SK-N-SH treated with all-trans-retinoic acid at 6 μM for 48 hours (cell line): ENCODE results near the gene TBXAS1.

Source experiments
- ATAC-seq: fragments of 200-7000 bp; cut with Tn5 transposase; 3 replicates; pipeline ENCODE4 v1.9.1; 2020; ENCODE audit warnings: mild to moderate bottlenecking, moderate library complexity
- ARNTL ChIP-seq: fragments of 450-650 bp; formaldehyde crosslinking; IDR thresholded peaks from 2 replicates; pipeline ENCODE4 v1.5.0; 2020; ENCODE audit warnings: low read depth, mild to moderate bottlenecking, moderate library complexity, borderline replicate concordance
- BACH2 ChIP-seq: fragments of 250-450 bp; sonication (Bioruptor Pico); IDR thresholded peaks from 2 replicates; pipeline ENCODE4 v1.9.0; 2021; ENCODE audit warnings: mild to moderate bottlenecking, borderline replicate concordance
- CREB5 ChIP-seq: fragments of 250-450 bp; sonication (Bioruptor Pico); IDR thresholded peaks from 2 replicates; pipeline ENCODE4 v1.5.1; 2020; ENCODE audit warnings: low read depth, mild to moderate bottlenecking, moderate library complexity
- CSDC2 ChIP-seq: fragments of 250-450 bp; sonication (Bioruptor Pico); IDR thresholded peaks from 2 replicates; pipeline ENCODE4 v1.5.0; 2020; ENCODE audit warnings: mild to moderate bottlenecking, moderate library complexity
- CSRNP3 ChIP-seq: fragments of 250-450 bp; sonication (Bioruptor Pico); IDR thresholded peaks from 2 replicates; pipeline ENCODE4 v1.5.1; 2021; ENCODE audit warnings: mild to moderate bottlenecking, moderate library complexity
- ESRRG ChIP-seq: fragments of 250-450 bp; sonication (Bioruptor Pico); IDR thresholded peaks from 2 replicates; pipeline ENCODE4 v1.6.1; 2021; ENCODE audit warnings: mild to moderate bottlenecking
- ISL1 ChIP-seq: fragments of 250-450 bp; sonication (Bioruptor Pico); IDR thresholded peaks from 2 replicates; pipeline ENCODE4 v2.1.2; 2022; ENCODE audit warnings: mild to moderate bottlenecking, moderate library complexity
- OSR1 ChIP-seq: fragments of 250-450 bp; sonication (Bioruptor Pico); IDR thresholded peaks from 2 replicates; pipeline ENCODE4 v1.8.0; 2022; ENCODE audit warnings: moderate library complexity, mild to moderate bottlenecking, inconsistent platforms
- PATZ1 ChIP-seq: fragments of 250-450 bp; sonication (Bioruptor Pico); IDR thresholded peaks from 2 replicates; pipeline ENCODE4 v1.8.0; 2020; ENCODE audit warnings: mild to moderate bottlenecking, moderate library complexity, borderline replicate concordance
- POU6F1 ChIP-seq: fragments of 250-450 bp; sonication (Bioruptor Pico); IDR thresholded peaks from 2 replicates; pipeline ENCODE4 v1.8.0; 2021; ENCODE audit warnings: low read depth, mild to moderate bottlenecking, moderate library complexity, borderline replicate concordance
- PPARA ChIP-seq: fragments of 250-450 bp; sonication (Bioruptor Pico); IDR thresholded peaks from 2 replicates; pipeline ENCODE4 v1.5.0; 2020; ENCODE audit warnings: mild to moderate bottlenecking, borderline replicate concordance
- RARB ChIP-seq: fragments of 250-450 bp; sonication (Bioruptor Pico); IDR thresholded peaks from 2 replicates; pipeline ENCODE4 v1.8.0; 2021; ENCODE audit warnings: mild to moderate bottlenecking, moderate library complexity
- TOX ChIP-seq: fragments of 250-450 bp; sonication (Bioruptor Pico); IDR thresholded peaks from 2 replicates; pipeline ENCODE4 v1.8.0; 2021; ENCODE audit warnings: mild to moderate bottlenecking, moderate library complexity, borderline replicate concordance
- TSHZ2 ChIP-seq: fragments of 250-450 bp; sonication (Bioruptor Pico); IDR thresholded peaks from 2 replicates; pipeline ENCODE4 v1.5.0; 2020; ENCODE audit warnings: mild to moderate bottlenecking, moderate library complexity
- ZC3H10 ChIP-seq: fragments of 250-450 bp; sonication (Bioruptor Pico); IDR thresholded peaks from 2 replicates; pipeline ENCODE4 v1.5.1; 2021; ENCODE audit warnings: mild to moderate bottlenecking, moderate library complexity
- ZFP3 ChIP-seq: fragments of 250-450 bp; sonication (Bioruptor Pico); IDR thresholded peaks from 2 replicates; pipeline ENCODE4 v1.5.0; 2020; ENCODE audit warnings: mild to moderate bottlenecking, moderate library complexity
- ZNF565 ChIP-seq: fragments of 450-650 bp; formaldehyde crosslinking; conservative IDR thresholded peaks from 2 replicates; pipeline ENCODE4 v1.5.0; 2020; ENCODE audit warnings: low read depth, mild to moderate bottlenecking, moderate library complexity
- ZNF70 ChIP-seq: fragments of 450-650 bp; formaldehyde crosslinking; IDR thresholded peaks from 2 replicates; pipeline ENCODE4 v1.5.0; 2020; ENCODE audit warnings: mild to moderate bottlenecking, moderate library complexity
- ZNF8 ChIP-seq: fragments of 450-650 bp; formaldehyde crosslinking; IDR thresholded peaks from 2 replicates; pipeline ENCODE4 v1.5.0; 2020; ENCODE audit warnings: mild to moderate bottlenecking, moderate library complexity

The TBXAS1 gene

GRCh38 chr7:139823959-139824521 is 5.0 kb upstream of the TBXAS1 start:
- ATAC-seq: no peak
- TF ChIP-seq OSR1 (CRISPR knock-in tag) (no peak), PPARA (CRISPR knock-in tag) (no peak), TOX (CRISPR knock-in tag) (no peak), TSHZ2 (CRISPR knock-in tag) (no peak), POU6F1 (CRISPR knock-in tag) (no peak), ESRRG (CRISPR knock-in tag) (no peak), BACH2 (no peak), ZC3H10 (no peak), ZNF8 (CRISPR knock-in tag) (no peak), ZFP3 (CRISPR knock-in tag) (no peak), ISL1 (CRISPR knock-in tag) (no peak), ZNF565 (CRISPR knock-in tag) (no peak), CSDC2 (no peak), CREB5 (no peak), ARNTL (CRISPR knock-in tag) (no peak), ZNF70 (CRISPR knock-in tag) (no peak)

GRCh38 chr7:139825666-139826290 is 3.3 kb upstream of the TBXAS1 start:
- TF ChIP-seq ISL1 (CRISPR knock-in tag) (no peak), TOX (CRISPR knock-in tag) (no peak), RARB (CRISPR knock-in tag) (no peak), ZNF70 (CRISPR knock-in tag) (no peak), ZNF8 (CRISPR knock-in tag) (no peak), PATZ1 (no peak), CSRNP3 (CRISPR knock-in tag) (no peak), POU6F1 (CRISPR knock-in tag) (no peak), CREB5 (no peak), BACH2 (no peak), CSDC2 (no peak)
- TF ChIP-seq, all 23 proteins: peak for 0
- ATAC-seq: peak; percentile 88
